NB4 (cell line): ENCODE measurements around the gene SPRYD7.

Source experiments
- CTCF ChIP-seq: IDR thresholded peaks from one replicate; pipeline ENCODE4 v1.5.1; 2012; ENCODE audit warnings: low read depth, low read length
- POLR2A ChIP-seq: IDR thresholded peaks from 2 replicates; pipeline ENCODE4 v1.6.1; 2011; ENCODE audit warnings: mild to moderate bottlenecking; ENCODE audit not compliant: insufficient read length; ENCODE audit errors: extremely low read depth
- TF ChIP-seq, protein P1 (sequence below): IDR thresholded peaks from 2 replicates; pipeline ENCODE4 v1.6.1; 2011; ENCODE audit warnings: low read depth, low read length

GRCh38 chr13:49897713-49898112 lies 38.4 kb downstream of the SPRYD7 start:
- TF ChIP-seq, protein P1, sequence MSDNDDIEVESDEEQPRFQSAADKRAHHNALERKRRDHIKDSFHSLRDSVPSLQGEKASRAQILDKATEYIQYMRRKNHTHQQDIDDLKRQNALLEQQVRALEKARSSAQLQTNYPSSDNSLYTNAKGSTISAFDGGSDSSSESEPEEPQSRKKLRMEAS: no peak
- no peak for TF ChIP-seq POLR2A
- TF ChIP-seq CTCF: no peak
